ENCODE data around the gene SIRT3. TPM values are rescaled to one million over a fixed set of nuclear protein-coding genes. Genes with fewer than 3 reads are reported as not detected.

Gene SIRT3
- total RNA-seq, 6 experiments from 2014 or later, result 8.0 to 10.9 (median 10.2) TPM

DNA sequence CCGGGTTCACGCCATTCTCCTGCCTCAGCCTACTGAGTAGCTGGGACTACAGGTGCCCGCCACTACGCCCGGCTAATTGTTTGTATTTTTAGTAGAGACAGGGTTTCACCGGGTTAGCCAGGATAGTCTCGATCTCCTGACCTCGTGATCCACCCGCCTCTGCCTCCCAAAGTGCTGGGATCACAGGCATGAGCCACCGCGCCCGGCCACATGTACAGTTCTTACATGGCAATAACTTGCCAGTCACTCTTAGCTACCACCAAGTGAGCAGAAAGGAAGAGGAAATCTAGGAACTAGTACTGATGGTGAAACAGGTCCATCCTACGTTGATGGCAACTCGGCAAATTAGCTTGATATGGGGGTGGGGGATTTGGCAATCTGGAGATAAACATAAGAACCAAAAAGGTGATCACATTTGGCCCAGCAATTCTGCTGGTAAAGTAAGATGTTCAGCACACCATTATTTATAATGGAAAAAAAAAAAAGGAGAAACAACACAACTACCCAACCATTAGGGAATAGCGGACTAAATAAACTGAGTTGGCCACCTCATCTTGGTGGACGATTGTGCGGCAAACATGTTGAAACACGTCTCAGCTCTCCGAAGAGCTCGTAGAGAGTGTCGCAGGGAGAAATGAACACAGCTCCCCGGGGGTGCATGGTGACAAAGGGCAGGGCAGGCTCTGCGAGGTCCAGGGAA lies 47.4 kb upstream of the SIRT3 start:
- no peak for DNase-seq
- Mint-ChIP-seq H3K9me3 (no peaks in the 10 kb centered on the region), H3K4me3 (no peak overlapping the region), H3K36me3 (ENCODE audit: low read depth) (no peaks in the 10 kb centered on the region), H3K27me3 (ENCODE audit: insufficient read depth) (peaks cover 25% of the 10 kb centered on the region), H3K4me1 (ENCODE audit: low read depth) (no peaks in the 10 kb centered on the region), H3K27ac (no peak overlapping the region)
- TF ChIP-seq, protein P1, sequence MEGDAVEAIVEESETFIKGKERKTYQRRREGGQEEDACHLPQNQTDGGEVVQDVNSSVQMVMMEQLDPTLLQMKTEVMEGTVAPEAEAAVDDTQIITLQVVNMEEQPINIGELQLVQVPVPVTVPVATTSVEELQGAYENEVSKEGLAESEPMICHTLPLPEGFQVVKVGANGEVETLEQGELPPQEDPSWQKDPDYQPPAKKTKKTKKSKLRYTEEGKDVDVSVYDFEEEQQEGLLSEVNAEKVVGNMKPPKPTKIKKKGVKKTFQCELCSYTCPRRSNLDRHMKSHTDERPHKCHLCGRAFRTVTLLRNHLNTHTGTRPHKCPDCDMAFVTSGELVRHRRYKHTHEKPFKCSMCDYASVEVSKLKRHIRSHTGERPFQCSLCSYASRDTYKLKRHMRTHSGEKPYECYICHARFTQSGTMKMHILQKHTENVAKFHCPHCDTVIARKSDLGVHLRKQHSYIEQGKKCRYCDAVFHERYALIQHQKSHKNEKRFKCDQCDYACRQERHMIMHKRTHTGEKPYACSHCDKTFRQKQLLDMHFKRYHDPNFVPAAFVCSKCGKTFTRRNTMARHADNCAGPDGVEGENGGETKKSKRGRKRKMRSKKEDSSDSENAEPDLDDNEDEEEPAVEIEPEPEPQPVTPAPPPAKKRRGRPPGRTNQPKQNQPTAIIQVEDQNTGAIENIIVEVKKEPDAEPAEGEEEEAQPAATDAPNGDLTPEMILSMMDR (IDR thresholded peaks at IDR 0.05), result no peak

DNA sequence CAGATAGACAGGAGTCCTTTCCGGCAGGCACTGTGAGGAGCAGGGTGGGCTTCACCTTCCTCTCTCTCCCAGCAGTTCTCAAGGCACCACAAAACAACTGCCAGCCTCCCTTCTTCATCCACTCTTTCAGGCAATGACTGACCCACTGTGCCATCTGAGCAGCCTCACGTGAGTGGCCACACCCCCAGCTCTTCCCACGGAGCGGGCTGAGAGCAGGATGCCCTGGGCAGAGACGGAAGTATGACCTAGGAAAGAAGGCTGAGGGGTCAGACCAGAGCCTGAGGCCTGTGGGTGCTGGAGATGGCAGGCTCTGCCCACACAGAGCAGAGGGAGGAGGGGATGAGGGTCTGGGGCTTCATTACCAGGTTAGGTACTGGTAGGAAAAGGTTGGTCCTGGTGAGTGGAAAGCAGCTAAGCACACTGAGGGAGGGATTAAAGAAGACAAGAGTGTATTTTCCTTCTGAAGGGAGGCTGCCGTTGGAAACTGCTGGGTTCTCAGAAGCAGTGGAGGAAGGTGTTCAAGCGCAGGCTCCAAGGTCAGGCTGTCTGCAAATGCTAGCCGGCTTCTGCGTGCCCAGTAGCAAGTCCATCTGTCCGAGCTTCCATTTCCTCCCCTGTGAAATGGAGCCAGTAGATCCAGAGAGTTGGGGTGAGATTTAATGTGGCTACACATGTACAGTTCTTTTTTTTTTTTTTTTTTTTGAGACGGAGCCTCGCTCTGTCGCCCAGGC lies 46.7 kb upstream of the SIRT3 start:
- TF ChIP-seq, protein P1 (IDR thresholded peaks at IDR 0.05), result no peak
- Mint-ChIP-seq H3K4me1 (ENCODE audit: low read depth) (no peaks in the 10 kb centered on the region), H3K27ac (no peak overlapping the region), H3K27me3 (ENCODE audit: insufficient read depth) (peaks cover 30% of the 10 kb centered on the region), H3K4me3 (no peak overlapping the region), H3K36me3 (ENCODE audit: low read depth) (no peaks in the 10 kb centered on the region), H3K9me3 (no peaks in the 10 kb centered on the region)
- no peak for DNase-seq

DNA sequence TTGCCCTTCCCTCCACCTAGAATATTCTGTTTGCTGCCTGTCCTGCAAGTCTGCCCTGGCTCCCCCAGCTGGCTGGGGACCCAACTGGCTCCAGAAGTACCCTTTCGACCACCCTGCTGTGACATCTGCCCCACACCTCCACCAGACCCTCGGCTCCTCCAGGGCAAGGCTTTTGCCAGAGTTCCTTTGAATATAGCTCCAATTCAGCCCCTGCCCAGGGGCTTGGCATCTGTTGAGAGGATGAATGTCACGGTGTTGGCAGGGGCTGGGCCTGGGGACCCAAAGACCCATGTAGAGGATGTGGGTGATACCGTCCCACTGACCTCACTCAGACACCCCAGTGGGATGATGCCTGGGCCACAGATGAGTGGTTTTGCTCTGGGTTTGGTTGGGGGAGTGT lies 46.0 kb upstream of the SIRT3 start:
- Mint-ChIP-seq H3K4me3 (no peak overlapping the region), H3K36me3 (ENCODE audit: low read depth) (no peaks in the 10 kb centered on the region)

DNA sequence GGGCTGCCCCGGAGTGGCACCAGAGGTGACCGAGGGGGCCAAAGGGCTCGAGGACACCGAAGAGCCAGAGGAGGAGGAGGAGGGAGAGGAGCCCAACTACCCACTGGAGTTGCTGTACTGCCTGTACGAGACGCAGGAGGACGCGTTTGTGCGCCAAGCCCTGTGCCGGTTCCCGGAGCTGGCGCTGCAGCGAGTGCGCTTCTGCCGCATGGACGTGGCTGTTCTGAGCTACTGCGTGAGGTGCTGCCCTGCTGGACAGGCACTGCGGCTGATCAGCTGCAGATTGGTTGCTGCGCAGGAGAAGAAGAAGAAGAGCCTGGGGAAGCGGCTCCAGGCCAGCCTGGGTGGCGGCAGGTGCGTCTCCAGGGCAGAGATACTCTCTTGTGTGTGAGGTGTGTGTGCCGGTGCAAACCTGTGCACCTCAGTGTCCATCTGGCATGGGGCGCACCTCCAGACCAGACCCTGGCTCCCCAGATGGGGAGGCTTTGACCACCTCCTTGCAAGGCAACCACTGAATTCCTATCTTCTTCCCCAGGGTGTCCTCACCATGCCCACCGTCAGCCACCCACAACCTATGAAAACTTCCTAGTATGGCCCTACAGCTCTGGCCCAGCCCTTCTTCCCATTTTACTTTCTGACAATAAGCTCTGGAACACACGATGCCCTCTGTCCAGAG lies 45.5 kb upstream of the SIRT3 start:
- DNase-seq, result no peak
- Mint-ChIP-seq H3K4me3 (no peak overlapping the region), H3K27me3 (ENCODE audit: insufficient read depth) (peaks cover 33% of the 10 kb centered on the region), H3K9me3 (peaks cover 2% of the 10 kb centered on the region; the same call in 1 of the 2 replicates), H3K4me1 (ENCODE audit: low read depth) (no peaks in the 10 kb centered on the region), H3K36me3 (ENCODE audit: low read depth) (no peaks in the 10 kb centered on the region), H3K27ac (no peak overlapping the region)
- TF ChIP-seq, protein P1 (IDR thresholded peaks at IDR 0.05), result no peak

More for the DNA sequence above, 46.0 kb upstream of the SIRT3 start:
- no peaks in the 10 kb centered on the region for H3K4me1 Mint-ChIP-seq (ENCODE audit: low read depth)
- no peaks in the 10 kb centered on the region for H3K9me3 Mint-ChIP-seq
- no peak for DNase-seq
- H3K27me3 Mint-ChIP-seq (ENCODE audit: insufficient read depth), result peaks cover 31% of the 10 kb centered on the region
- no peak overlapping the region for H3K27ac Mint-ChIP-seq
- TF ChIP-seq, protein P1 (IDR thresholded peaks at IDR 0.05), result no peak

DNA sequence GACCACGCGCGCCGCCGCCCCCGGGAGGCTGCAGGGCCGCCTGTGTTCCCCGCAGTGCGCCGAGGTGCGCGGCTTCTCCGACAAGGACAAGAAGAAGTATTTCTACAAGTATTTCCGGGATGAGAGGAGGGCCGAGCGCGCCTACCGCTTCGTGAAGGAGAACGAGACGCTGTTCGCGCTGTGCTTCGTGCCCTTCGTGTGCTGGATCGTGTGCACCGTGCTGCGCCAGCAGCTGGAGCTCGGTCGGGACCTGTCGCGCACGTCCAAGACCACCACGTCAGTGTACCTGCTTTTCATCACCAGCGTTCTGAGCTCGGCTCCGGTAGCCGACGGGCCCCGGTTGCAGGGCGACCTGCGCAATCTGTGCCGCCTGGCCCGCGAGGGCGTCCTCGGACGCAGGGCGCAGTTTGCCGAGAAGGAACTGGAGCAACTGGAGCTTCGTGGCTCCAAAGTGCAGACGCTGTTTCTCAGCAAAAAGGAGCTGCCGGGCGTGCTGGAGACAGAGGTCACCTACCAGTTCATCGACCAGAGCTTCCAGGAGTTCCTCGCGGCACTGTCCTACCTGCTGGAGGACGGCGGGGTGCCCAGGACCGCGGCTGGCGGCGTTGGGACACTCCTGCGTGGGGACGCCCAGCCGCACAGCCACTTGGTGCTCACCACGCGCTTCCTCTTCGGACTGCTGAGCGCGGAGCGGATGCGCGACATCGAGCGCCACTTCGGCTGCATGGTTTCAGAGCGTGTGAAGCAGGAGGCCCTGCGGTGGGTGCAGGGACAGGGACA lies 44.8 kb upstream of the SIRT3 start:
- Mint-ChIP-seq H3K36me3 (ENCODE audit: low read depth) (no peaks in the 10 kb centered on the region), H3K4me1 (ENCODE audit: low read depth) (no peaks in the 10 kb centered on the region), H3K27me3 (ENCODE audit: insufficient read depth) (peaks cover 37% of the 10 kb centered on the region), H3K4me3 (no peak overlapping the region), H3K27ac (no peak overlapping the region), H3K9me3 (peaks cover 8% of the 10 kb centered on the region; the same call in 1 of the 2 replicates)
- no peak for DNase-seq
- TF ChIP-seq, protein P1 (IDR thresholded peaks at IDR 0.05), result no peak
